GM12878 (cell line): ENCODE data around the gene SP6. TPM values are rescaled to one million over a fixed set of nuclear protein-coding genes. Genes with fewer than 3 reads are reported as not detected.
A peak's percentile ranks its signal among the peaks of the same experiment; 100 is the strongest.

ENCODE experiments used
- ATAC-seq: fragments of 200-7000 bp; cut with Tn5 transposase; 3 replicates; pipeline ENCODE4 v1.9.1; 2020; ENCODE audit warnings: mild to moderate bottlenecking, moderate library complexity
- BruUV-seq: library from RNA; stranded (reverse); fragments of 400-500 nt; replicated peaks from 2 replicates; lab custom pipeline; 2021; lab: Mats Ljungman, UMichigan
- CTCF ChIA-PET: fragments of 300-600 bp; sonication (Branson Sonifier 250); formaldehyde crosslinking; extraction: SDS; loops from one replicate; lab custom pipeline; 2021; ENCODE audit warnings: inconsistent platforms; lab: Yijun Ruan, JAX
- POLR2A ChIA-PET: fragments of 350-600 bp; formaldehyde crosslinking; extraction: SDS; loops from one replicate; lab custom pipeline; 2021; ENCODE audit warnings: inconsistent platforms; lab: Charles Lee
- RAD21 ChIA-PET: fragments of 300-600 bp; sonication (Branson Sonifier 250); formaldehyde crosslinking; loops from one replicate; lab custom pipeline; 2023; ENCODE audit warnings: antibody characterized with exemption; ENCODE audit not compliant: unreplicated experiment; lab: Charles Lee
- SMC1A ChIA-PET: fragments of 300-600 bp; sonication (Branson Sonifier 250); formaldehyde crosslinking; loops from one replicate; lab custom pipeline; 2023; ENCODE audit not compliant: unreplicated experiment, uncharacterized antibody; lab: Charles Lee
- DNase-seq: peaks from one replicate; pipeline ENCODE4 v3.0.0-alpha.2; 2011; ENCODE audit warnings: low read depth, low spot score
- FAIRE-seq: peaks from 3 replicates; lab custom pipeline; 2011; peaks lifted over from hg19 to GRCh38; lab: Jason Lieb, UNC
- H2AFZ ChIP-seq: 2 replicates; pipeline ENCODE4 v1.6.0; 2011; ENCODE audit warnings: low read depth, low read length, control low read depth; ENCODE audit not compliant: control insufficient read depth
- H3K27ac ChIP-seq: 2 replicates; pipeline ENCODE4 v1.5.1; 2011; ENCODE audit warnings: control low read depth; ENCODE audit not compliant: control insufficient read depth, insufficient read depth
- H3K27me3 ChIP-seq, 2 experiments: replicated peaks in 1 of 2; 2 replicates each; pipeline versions ENCODE4 v1.6.0 to v1.6.1; 2011; ENCODE audit warnings: low read length in 1 of 2; ENCODE audit not compliant: control insufficient read depth in 2 of 2, insufficient read depth in 2 of 2
- H3K36me3 ChIP-seq, 2 experiments: 2 replicates each; pipeline ENCODE4 v1.5.1; 2011; ENCODE audit warnings: low read length in 1 of 2; ENCODE audit not compliant: control insufficient read depth in 2 of 2, insufficient read depth in 2 of 2
- H3K4me1 ChIP-seq: 2 replicates; pipeline ENCODE4 v1.6.1; 2011; ENCODE audit warnings: mild to moderate bottlenecking, low read length, moderate library complexity, mixed read lengths; ENCODE audit not compliant: control insufficient read depth, insufficient read depth
- H3K4me2 ChIP-seq: 2 replicates; pipeline ENCODE4 v1.6.0; 2011; ENCODE audit warnings: control low read depth; ENCODE audit not compliant: control insufficient read depth, insufficient read depth
- H3K4me3 ChIP-seq: fragments of 200-600 bp; sonication (generic); 2 replicates; pipeline ENCODE4 v1.5.1; 2016
- H3K79me2 ChIP-seq: 2 replicates; pipeline ENCODE4 v1.6.0; 2011; ENCODE audit warnings: low read length; ENCODE audit not compliant: control insufficient read depth, insufficient read depth
- H3K9ac ChIP-seq: 2 replicates; pipeline ENCODE4 v1.8.0; 2011; ENCODE audit warnings: low read length, control low read depth, mixed read lengths; ENCODE audit not compliant: control insufficient read depth, insufficient read depth
- H3K9me3 ChIP-seq: replicated peaks from 3 replicates; pipeline ENCODE4 v1.5.1; 2011; ENCODE audit warnings: mild to moderate bottlenecking, low read length; ENCODE audit not compliant: control insufficient read depth, insufficient read depth
- H4K20me1 ChIP-seq: 2 replicates; pipeline ENCODE4 v1.6.0; 2011; ENCODE audit not compliant: control insufficient read depth, insufficient read depth
- CEBPB ChIP-seq, 2 experiments: fragments of 150-350 bp in 1 of 2; IDR thresholded peaks; 2 replicates each; pipeline ENCODE4 v1.6.1; 2012 to 2014; ENCODE audit warnings: low read depth in 2 of 2, low read length in 2 of 2, borderline replicate concordance in 1 of 2, inconsistent platforms in 1 of 2
- FOS ChIP-seq: IDR thresholded peaks from 3 replicates; pipeline ENCODE4 v1.6.1; 2011; ENCODE audit warnings: borderline replicate concordance; ENCODE audit not compliant: insufficient read length; ENCODE audit errors: extremely low read depth
- JUND ChIP-seq: IDR thresholded peaks from 2 replicates; pipeline ENCODE4 v1.6.1; 2012; ENCODE audit warnings: low read depth, mild to moderate bottlenecking, low read length, improper control_type of control experiment, moderate library complexity
- KAT2A ChIP-seq: conservative IDR thresholded peaks from 2 replicates; pipeline ENCODE4 v1.6.1; 2011; ENCODE audit warnings: low read depth, low read length; ENCODE audit not compliant: control insufficient read depth
- RELA ChIP-seq: fragments of 450-650 bp; IDR thresholded peaks from 2 replicates; pipeline ENCODE4 v1.8.0; 2014; ENCODE audit warnings: borderline replicate concordance; ENCODE audit not compliant: partially characterized antibody
- TAF1 ChIP-seq: IDR thresholded peaks from 2 replicates; pipeline ENCODE4 v1.6.1; 2011; ENCODE audit warnings: mild to moderate bottlenecking, low read depth, low read length, borderline replicate concordance
- TCF3 ChIP-seq: IDR thresholded peaks from 2 replicates; pipeline ENCODE4 v1.6.1; 2012; ENCODE audit warnings: low read depth, mild to moderate bottlenecking, low read length, borderline replicate concordance; ENCODE audit not compliant: insufficient read depth
- ZNF24 ChIP-seq: fragments of 450-650 bp; IDR thresholded peaks from 2 replicates; pipeline ENCODE4 v1.6.1; 2017; ENCODE audit warnings: antibody characterized with exemption, mild to moderate bottlenecking
- WGBS: methylation state at CpG from one replicate; pipeline ENCODE4 v1.1.6; 2016; ENCODE audit warnings: low lambda C conversion rate; ENCODE audit not compliant: insufficient replicate concordance, insufficient coverage; ENCODE audit errors: missing lambda C conversion rate; 5-methylcytosine and 5-hydroxymethylcytosine counted together
- in situ Hi-C: fragments of 300-500 bp; cut with MboI; formaldehyde crosslinking; loops from 9 replicates; pipeline ENCODE4 v1.14.3; 2018; ENCODE audit warnings: mixed read lengths
- intact Hi-C: fragments of 100-400 bp; cut with micrococcal nuclease; formaldehyde crosslinking; loops from one replicate; pipeline ENCODE4 v1.14.2; 2022; ENCODE audit not compliant: unreplicated experiment
- polyA plus RNA-seq, 11 experiments: library from polyadenylated mRNA; depleted of rRNA in 4 of 11; unstranded in 6 of 11; stranded (reverse) in 5 of 11; fragments of >200 nt; fragmentation: Nextera tagmentation in 4 of 11; fragmentation: Illumina TruSeq in 1 of 11; extraction: Ambion mirVana in 4 of 11; extraction: Trizol in 1 of 11; gene quantifications; 1 replicate in 1 of 11; 2 replicates in 10 of 11; pipeline versions ENCODE4 v1.2.1 to v1.2.3, GENCODE V29; 2011 to 2016; ENCODE audit warnings: inconsistent platforms in 2 of 11, missing spikeins in 2 of 11, low read depth in 1 of 11
- total RNA-seq, 4 experiments: library from RNA; depleted of rRNA in 3 of 4; stranded (reverse); fragments of >200 nt in 3 of 4; fragmentation: Illumina TruSeq in 1 of 4; extraction: Trizol in 1 of 4; gene quantifications; 2 replicates each; pipeline versions ENCODE4 v1.2.1 to v1.2.3, GENCODE V29; 2013 to 2021
- TF ChIP-seq, protein P1 (sequence below): IDR thresholded peaks from 2 replicates; pipeline ENCODE4 v1.6.1; 2011; ENCODE audit warnings: low read depth, low read length, improper control_type of control experiment, borderline replicate concordance

Gene SP6
- total and polyA plus RNA-seq, 10 of the 15 experiments (the other 5 are each of a cell fraction or from before 2014, with no cell fraction given) = 0.05 to 0.15 (median 0.06) TPM; not detected in 7

GRCh38 chr17:47840001-47840741 lies 10.8 kb downstream of the SP6 start:
- peaks cover 22% of the 10 kb centered on the region for H3K4me1 ChIP-seq
- TF ChIP-seq RELA (no peak), JUND (no peak), FOS (no peak), CEBPB (IDR thresholded peaks at IDR 0.05; ENCODE audit: borderline replicate concordance in 1 of 2, low read depth in 2 of 2, low read length in 2 of 2) (no peak), TAF1 (no peak), ZNF24 (no peak), KAT2A (no peak), TCF3 (no peak)
- TF ChIP-seq, protein P1, sequence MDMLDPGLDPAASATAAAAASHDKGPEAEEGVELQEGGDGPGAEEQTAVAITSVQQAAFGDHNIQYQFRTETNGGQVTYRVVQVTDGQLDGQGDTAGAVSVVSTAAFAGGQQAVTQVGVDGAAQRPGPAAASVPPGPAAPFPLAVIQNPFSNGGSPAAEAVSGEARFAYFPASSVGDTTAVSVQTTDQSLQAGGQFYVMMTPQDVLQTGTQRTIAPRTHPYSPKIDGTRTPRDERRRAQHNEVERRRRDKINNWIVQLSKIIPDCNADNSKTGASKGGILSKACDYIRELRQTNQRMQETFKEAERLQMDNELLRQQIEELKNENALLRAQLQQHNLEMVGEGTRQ = no peak
- in situ Hi-C loops (loop anchor here (5.0 to 10.0 kb wide), 3 partner anchors 52 to 785 kb away; partner anchors contain the start of gene HOXB9), intact Hi-C loops (loop anchor here (2.0 kb wide), 1 partner anchor 101 kb away; the partner anchor contains the start of gene PNPO)
- H3K4me3 ChIP-seq = peak overlapping the region; percentile 74
- FAIRE-seq (no peak), ATAC-seq (no peak), DNase-seq (no peak)
- CTCF ChIA-PET = interaction anchor here (0.6 to 12.4 kb wide), 20 partner anchors 9 to 178 kb away, joined by 3 to 502 read pairs (median 4); partner anchors contain the start of genes CDK5RAP3, LRRC46, MRPL10 and OSBPL7
- RAD21 ChIA-PET = interaction anchor here (1.0 to 7.7 kb wide), 9 partner anchors 49 to 191 kb away, joined by 3 to 206 read pairs (median 8); partner anchors contain the start of genes CDK5RAP3, KPNB1, PNPO and SP2
- peak overlapping the region; percentile 72 for H3K4me2 ChIP-seq
- no peaks in the 10 kb centered on the region for H3K9me3 ChIP-seq
- H3K27ac ChIP-seq = peak overlapping the region; percentile 17; the same call in 1 of the 2 replicates
- BruUV-seq = no TSS peak
- SMC1A ChIA-PET = interaction anchor here (0.8 to 13.1 kb wide), 10 partner anchors 9 to 178 kb away, joined by 3 to 231 read pairs (median 7); partner anchors contain the start of genes CDK5RAP3, PNPO and SP2
- POLR2A ChIA-PET = interaction anchor here (0.6 to 1.9 kb wide), 5 partner anchors 14 to 101 kb away, joined by 4 to 12 read pairs (median 5); partner anchors contain the start of genes OSBPL7, PNPO and SP2
- H3K36me3 ChIP-seq = no peaks in the 10 kb centered on the region
- WGBS = 57% methylated on average over 17 of the region's 17 CpGs
- H4K20me1 ChIP-seq = no peaks in the 10 kb centered on the region
- no peaks in the 10 kb centered on the region; a peak in 1 of 4 replicates for H3K27me3 ChIP-seq
- H3K9ac ChIP-seq = peak overlapping the region; percentile 74
- peak overlapping the region; percentile 91 for H2AFZ ChIP-seq
- no peaks in the 10 kb centered on the region for H3K79me2 ChIP-seq
